Right atrium auricular region (tissue), 2 donors: ENCODE data around the gene CABLES2. TPM values are rescaled to one million over a fixed set of nuclear protein-coding genes. Genes with fewer than 3 reads are reported as not detected.

Experiments
- DNase-seq: peaks from one replicate; pipeline ENCODE4 v3.0.0-alpha.2; 2019; ENCODE audit warnings: low spot score
- H3K27ac ChIP-seq, 2 donors: fragments of 200-600 bp; sonication (generic); 1 replicate in 1 of 2; 2 replicates in 1 of 2; pipeline ENCODE4 v1.5.1; 2016 to 2019
- H3K27me3 ChIP-seq, 2 donors: fragments of 200-600 bp; sonication (generic); one replicate each; pipeline versions ENCODE4 v1.5.1 to v1.6.0; 2017 to 2019
- H3K36me3 ChIP-seq: fragments of 200-600 bp; sonication (generic); one replicate; pipeline ENCODE4 v1.5.1; 2016
- H3K4me1 ChIP-seq, 2 donors: fragments of 200-600 bp; sonication (generic); one replicate each; pipeline versions ENCODE4 v1.5.1 to v1.6.0; 2017 to 2019
- H3K4me3 ChIP-seq, 2 donors: fragments of 200-600 bp; sonication (generic); 1 replicate in 1 of 2; 2 replicates in 1 of 2; pipeline ENCODE4 v1.5.1; 2017 to 2019; ENCODE audit warnings: mild to moderate bottlenecking in 1 of 2, moderate library complexity in 1 of 2
- H3K9me3 ChIP-seq, 2 donors: fragments of 200-600 bp; sonication (generic); one replicate each; pipeline ENCODE4 v1.5.1; 2019
- total RNA-seq, 2 donors: library from RNA; depleted of rRNA; stranded (reverse); fragments of >200 nt; gene quantifications; one replicate each; pipeline ENCODE4 v1.1.0, GENCODE V29; 2016
- TF ChIP-seq, protein P1 (sequence below), 2 donors: fragments of 200-600 bp; sonication (generic); IDR thresholded peaks; one replicate each; pipeline ENCODE4 v1.5.1; 2019; ENCODE audit warnings: antibody characterized with exemption in 2 of 2

The CABLES2 gene, protein sequence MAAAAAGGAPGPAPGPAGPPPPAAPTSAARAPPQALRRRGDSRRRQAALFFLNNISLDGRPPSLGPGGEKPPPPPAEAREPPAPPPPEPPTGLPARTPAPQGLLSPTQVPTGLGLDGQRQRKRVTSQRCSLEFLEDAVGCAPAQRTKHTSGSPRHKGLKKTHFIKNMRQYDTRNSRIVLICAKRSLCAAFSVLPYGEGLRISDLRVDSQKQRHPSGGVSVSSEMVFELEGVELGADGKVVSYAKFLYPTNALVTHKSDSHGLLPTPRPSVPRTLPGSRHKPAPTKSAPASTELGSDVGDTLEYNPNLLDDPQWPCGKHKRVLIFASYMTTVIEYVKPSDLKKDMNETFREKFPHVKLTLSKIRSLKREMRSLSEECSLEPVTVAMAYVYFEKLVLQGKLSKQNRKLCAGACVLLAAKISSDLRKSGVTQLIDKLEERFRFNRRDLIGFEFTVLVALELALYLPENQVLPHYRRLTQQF
- 10 to 100 TPM; 10.8 to 17.7 TPM for total RNA-seq

GRCh38 chr20:62407221-62407992 is at the start of gene CABLES2:
Gene CABLES2, minus strand, starts transcription at chr20:62407285. Its CDS starts 9 bp downstream, at chr20:62407276.
- H3K27ac ChIP-seq, result peak within 1 kb of the TSS; percentile 82 to 86
- H3K4me3 ChIP-seq, result peak within 1 kb of the TSS; percentile 63 to 64
- TF ChIP-seq, protein P1, sequence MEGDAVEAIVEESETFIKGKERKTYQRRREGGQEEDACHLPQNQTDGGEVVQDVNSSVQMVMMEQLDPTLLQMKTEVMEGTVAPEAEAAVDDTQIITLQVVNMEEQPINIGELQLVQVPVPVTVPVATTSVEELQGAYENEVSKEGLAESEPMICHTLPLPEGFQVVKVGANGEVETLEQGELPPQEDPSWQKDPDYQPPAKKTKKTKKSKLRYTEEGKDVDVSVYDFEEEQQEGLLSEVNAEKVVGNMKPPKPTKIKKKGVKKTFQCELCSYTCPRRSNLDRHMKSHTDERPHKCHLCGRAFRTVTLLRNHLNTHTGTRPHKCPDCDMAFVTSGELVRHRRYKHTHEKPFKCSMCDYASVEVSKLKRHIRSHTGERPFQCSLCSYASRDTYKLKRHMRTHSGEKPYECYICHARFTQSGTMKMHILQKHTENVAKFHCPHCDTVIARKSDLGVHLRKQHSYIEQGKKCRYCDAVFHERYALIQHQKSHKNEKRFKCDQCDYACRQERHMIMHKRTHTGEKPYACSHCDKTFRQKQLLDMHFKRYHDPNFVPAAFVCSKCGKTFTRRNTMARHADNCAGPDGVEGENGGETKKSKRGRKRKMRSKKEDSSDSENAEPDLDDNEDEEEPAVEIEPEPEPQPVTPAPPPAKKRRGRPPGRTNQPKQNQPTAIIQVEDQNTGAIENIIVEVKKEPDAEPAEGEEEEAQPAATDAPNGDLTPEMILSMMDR (IDR thresholded peaks at IDR 0.05), result peak in 1 of 2 donors; percentile 33
- H3K4me1 ChIP-seq, result peaks cover 0 to 44% of the 10 kb centered on the region in 2 donors
- H3K36me3 ChIP-seq, result no peaks in the 10 kb centered on the region
- DNase-seq, result peak; percentile 95
- no peaks in the 10 kb centered on the region for H3K27me3 ChIP-seq
- no peaks in the 10 kb centered on the region for H3K9me3 ChIP-seq

DNA sequence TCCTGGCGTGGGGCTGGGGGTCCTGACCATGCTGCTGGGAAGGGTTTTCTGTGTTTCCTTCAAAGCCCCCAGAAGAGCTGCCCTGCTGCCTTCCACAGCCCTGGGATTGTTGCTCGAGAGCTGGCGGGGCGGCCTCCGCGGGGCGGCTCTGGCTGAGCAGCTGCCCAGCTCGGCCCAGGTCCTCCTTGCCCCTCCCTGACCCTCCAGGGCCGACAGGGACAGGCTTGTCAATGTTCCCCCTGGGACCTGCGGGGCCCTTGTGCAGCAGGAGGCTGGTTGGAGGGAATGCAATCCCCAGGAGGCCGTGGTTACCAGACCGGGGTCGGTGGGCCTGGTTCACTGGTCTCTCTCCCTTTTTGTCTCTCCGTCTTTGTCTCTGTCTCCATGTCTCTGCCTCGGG is 48.8 kb upstream of the CABLES2 start:
- no peaks in the 10 kb centered on the region for H3K4me1 ChIP-seq
- H3K36me3 ChIP-seq, result no peaks in the 10 kb centered on the region
- TF ChIP-seq, protein P1 (IDR thresholded peaks at IDR 0.05), result no peak
- H3K27ac ChIP-seq, result no peak overlapping the region
- H3K4me3 ChIP-seq, result no peak overlapping the region
- no peak for DNase-seq
- H3K27me3 ChIP-seq, result no peaks in the 10 kb centered on the region
- H3K9me3 ChIP-seq, result no peaks in the 10 kb centered on the region

DNA sequence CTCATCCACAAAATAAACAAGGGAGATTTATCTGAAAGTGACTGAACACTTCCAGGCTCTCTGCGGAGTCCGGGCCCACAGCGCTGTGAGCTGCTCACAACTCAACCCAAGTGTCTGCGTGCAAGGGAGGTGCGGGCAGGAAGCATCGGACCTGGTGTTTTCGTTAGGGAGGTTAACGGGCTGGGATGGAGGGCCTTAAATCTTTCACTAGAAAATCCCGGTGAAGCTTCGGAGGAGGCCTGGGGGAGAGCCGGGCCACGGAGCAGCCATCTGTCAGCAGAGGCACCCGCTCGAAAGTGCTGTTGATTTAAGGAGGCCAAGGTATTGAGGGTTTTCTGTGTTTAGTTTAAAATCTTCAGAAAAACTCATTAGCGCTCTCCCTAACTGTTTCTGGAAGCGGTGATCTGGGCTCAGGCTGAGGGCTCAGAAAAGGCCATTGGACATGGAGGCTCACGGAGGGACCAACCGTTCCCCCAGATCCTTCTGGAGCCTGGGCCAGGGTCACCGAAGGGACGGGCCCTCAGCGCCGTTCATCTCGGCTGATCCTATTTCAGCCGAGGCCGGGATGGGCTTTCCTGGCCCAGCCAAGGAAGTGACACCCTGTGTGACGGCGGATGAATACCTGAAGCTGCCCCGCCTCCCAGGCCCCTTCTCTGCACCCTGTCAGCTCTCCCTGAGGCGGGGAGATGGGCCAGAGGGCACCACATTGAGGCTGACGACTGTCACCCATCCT is 48.0 kb upstream of the CABLES2 start:
- Histone ChIP-seq H3K9me3 (no peaks in the 10 kb centered on the region), H3K27ac (no peak overlapping the region), H3K27me3 (no peaks in the 10 kb centered on the region), H3K36me3 (no peaks in the 10 kb centered on the region), H3K4me1 (no peaks in the 10 kb centered on the region), H3K4me3 (no peak overlapping the region)
- TF ChIP-seq, protein P1 (IDR thresholded peaks at IDR 0.05), result no peak
- no peak for DNase-seq

DNA sequence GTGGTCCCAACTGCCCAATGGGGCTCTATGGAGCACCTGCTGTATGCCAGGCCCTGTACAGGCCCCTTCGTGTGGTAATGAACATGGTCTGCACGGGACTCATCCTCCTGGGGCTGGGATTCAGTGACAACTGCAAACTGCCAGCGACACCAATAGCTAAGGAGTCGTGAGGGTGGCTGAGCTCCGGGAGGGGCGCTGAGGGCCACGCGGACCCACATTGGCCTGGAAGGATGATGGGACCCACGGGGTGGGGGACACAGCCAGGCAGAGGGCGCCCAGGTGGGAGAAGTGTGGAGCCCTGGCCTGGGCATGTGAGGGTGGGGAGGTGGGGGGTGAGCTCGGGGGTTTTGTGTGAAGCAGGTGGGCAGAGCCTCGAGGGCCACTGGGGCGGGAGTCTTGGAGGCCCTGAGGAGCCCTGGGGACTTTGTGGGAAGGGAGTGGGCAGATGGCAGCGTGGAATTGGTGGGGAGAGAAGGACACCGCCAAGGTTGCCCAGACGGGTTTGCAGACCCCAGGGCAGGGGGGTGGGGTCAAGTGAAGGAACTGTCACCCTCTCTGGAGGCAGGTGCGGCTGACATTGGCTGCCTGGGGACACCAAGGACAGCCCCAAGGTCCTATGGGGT is 46.2 kb upstream of the CABLES2 start:
- Histone ChIP-seq H3K27ac (no peak overlapping the region), H3K27me3 (no peaks in the 10 kb centered on the region), H3K36me3 (no peaks in the 10 kb centered on the region), H3K9me3 (no peaks in the 10 kb centered on the region), H3K4me3 (no peak overlapping the region), H3K4me1 (no peaks in the 10 kb centered on the region)
- DNase-seq, result no peak
- TF ChIP-seq, protein P1 (IDR thresholded peaks at IDR 0.05), result no peak

DNA sequence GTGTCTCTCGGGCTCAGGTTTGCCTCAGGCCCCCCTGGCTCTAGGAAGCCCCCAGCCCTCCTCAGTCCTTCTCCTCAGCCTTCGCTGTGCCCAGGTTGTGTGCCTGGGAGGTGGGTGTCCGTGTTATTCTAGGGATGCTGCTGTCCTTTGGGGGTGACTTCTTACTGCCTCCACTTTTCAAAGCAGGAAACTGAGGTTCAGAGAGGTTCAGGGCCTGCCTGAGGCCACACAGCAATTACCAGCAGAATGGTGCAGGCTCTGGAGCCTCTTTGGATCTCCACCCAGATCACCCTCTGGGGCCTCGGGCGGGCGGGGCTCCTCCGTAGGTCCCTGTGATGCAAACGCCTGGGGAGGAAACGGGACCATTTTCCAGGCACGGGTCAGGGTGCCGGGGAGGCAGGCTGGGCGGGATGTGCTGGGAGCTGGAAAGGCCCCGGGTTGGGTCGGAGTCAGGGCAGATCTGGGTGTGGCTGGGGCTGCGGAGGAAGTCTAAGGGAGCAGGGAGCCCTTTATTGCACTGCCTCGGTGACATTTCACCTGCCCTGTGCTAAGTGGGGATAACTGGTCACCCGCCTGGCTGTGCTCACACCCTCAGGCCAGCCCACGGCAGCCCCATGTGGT is 45.5 kb upstream of the CABLES2 start:
- Histone ChIP-seq H3K27ac (no peak overlapping the region), H3K27me3 (no peaks in the 10 kb centered on the region), H3K36me3 (no peaks in the 10 kb centered on the region), H3K4me1 (no peaks in the 10 kb centered on the region), H3K4me3 (no peak overlapping the region), H3K9me3 (no peaks in the 10 kb centered on the region)
- no peak for DNase-seq
- TF ChIP-seq, protein P1 (IDR thresholded peaks at IDR 0.05), result no peak
